ENCODE data around the gene TOMM20L. TPM values are rescaled to one million over a fixed set of nuclear protein-coding genes. Genes with fewer than 3 reads are reported as not detected.

The TOMM20L gene
- total RNA-seq, 2 experiments from 2014 or later, result not detected

DNA sequence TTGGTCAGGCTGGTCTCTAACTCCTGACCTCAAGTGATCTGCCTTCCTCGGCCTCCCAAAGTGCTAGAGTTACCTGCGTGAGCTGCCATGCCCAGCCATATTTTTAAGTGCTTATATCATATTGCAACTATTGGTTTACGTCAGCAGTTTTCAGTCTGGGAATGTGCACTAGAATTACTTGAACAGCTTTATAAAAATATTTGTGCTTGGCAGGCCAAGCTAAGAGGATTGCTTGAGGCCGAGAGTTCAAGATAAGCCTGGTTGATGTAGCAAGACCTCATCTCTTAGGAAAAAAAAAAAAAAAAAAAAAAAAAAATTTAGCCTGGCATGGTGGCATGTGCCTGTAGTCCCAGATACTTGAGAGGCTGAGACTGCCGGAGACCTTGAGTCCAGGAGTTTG lies 48.9 kb downstream of the TOMM20L start:
- Mint-ChIP-seq H3K9me3 (ENCODE audit: low read depth) (no peaks in the 10 kb centered on the region), H3K27ac (no peak overlapping the region), H3K4me1 (no peaks in the 10 kb centered on the region), H3K36me3 (peaks cover 8% of the 10 kb centered on the region), H3K27me3 (no peaks in the 10 kb centered on the region), H3K4me3 (no peak overlapping the region)
- ATAC-seq, result no peak
- DNase-seq, result no peak
- CTCF ChIA-PET, result interaction anchor here (0.7 kb wide), 1 partner anchor 584 kb away, joined by 3 read pairs; no protein-coding TSS in a partner anchor

DNA sequence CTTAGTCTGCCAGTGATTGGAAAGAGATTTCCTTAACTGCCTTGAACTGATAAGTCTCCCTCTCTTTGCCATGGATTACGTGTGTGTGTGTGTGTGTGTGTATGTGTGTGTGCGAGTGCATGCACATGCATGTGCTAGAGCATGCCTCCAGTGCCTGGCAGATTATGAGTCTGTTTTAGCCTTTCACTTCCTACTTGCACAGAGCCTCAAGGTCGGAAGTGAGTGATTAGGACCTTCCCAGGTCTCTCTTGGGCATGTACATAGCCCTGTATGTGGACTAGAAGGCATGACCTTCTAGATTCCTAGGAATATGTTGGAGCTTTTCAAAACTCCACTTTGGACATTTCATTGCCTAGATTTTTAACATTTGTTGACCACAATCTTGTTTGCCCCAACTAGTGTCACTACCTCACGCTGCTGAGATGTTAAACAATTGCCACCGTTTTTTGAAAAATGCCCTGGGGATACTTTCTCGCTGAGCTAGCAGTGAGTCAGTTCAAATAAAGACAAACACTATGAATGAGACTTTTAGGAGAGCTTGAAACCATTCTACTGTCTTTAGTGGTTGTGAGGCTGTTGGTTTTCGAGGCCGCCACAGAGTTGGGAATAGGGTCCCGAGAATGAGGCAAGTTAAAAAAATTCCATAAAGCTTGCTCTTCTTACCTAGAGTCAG lies 60.0 kb downstream of the TOMM20L start:
- Mint-ChIP-seq H3K36me3 (peaks cover 34% of the 10 kb centered on the region), H3K27me3 (no peaks in the 10 kb centered on the region), H3K27ac (no peak overlapping the region), H3K4me3 (no peak overlapping the region), H3K4me1 (peaks cover 3% of the 10 kb centered on the region), H3K9me3 (ENCODE audit: low read depth) (no peaks in the 10 kb centered on the region)
- DNase-seq (no peak), ATAC-seq (no peak)
- CTCF ChIA-PET, result no interaction called here

Other genes with a start within 250 kb of the TOMM20L start
- gene ARMH4, start 243.7 kb upstream of the TOMM20L start, total RNA-seq, result not detected
- gene ACTR10, start 195.8 kb upstream of the TOMM20L start, total RNA-seq, result 10 to 100 TPM; 36.5 to 40.2 TPM
- gene PSMA3, start 151.1 kb upstream of the TOMM20L start, total RNA-seq, result 100 to 1,000 TPM; 284 to 312 TPM
- 10 to 100 TPM; 32.2 to 35.8 TPM for gene ARID4A, start 97.4 kb upstream of the TOMM20L start, total RNA-seq
- gene TIMM9, start 31.6 kb downstream of the TOMM20L start, total RNA-seq, result 10 to 100 TPM; 29.4 to 44.3 TPM
- 10 to 100 TPM; 24.1 to 27.7 TPM for gene KIAA0586, start 31.8 kb downstream of the TOMM20L start, total RNA-seq
- gene DACT1, start 242.0 kb downstream of the TOMM20L start, total RNA-seq, result under 1 TPM in 1 of 2 experiments, not detected in 1; 0.21 TPM

Data from activated CD8-positive, alpha-beta memory T cell treated with anti-CD3 and anti-CD28 coated beads, Interleukin-2, amount 10 ng/mL, durations not matched to agents 7 days and 5 days (primary cell).